GM04504 (cell line): ENCODE results near the gene SLC38A2.
"Not testable (repeated sequence)": the region's sequence is repeated elsewhere in the genome, so short reads cannot be mapped to it uniquely, and the experiment has no call there.

Source experiments
- DNase-seq: peaks from one replicate; pipeline ENCODE4 v3.0.0-alpha.2; 2012; ENCODE audit warnings: low read depth

Gene SLC38A2

DNA sequence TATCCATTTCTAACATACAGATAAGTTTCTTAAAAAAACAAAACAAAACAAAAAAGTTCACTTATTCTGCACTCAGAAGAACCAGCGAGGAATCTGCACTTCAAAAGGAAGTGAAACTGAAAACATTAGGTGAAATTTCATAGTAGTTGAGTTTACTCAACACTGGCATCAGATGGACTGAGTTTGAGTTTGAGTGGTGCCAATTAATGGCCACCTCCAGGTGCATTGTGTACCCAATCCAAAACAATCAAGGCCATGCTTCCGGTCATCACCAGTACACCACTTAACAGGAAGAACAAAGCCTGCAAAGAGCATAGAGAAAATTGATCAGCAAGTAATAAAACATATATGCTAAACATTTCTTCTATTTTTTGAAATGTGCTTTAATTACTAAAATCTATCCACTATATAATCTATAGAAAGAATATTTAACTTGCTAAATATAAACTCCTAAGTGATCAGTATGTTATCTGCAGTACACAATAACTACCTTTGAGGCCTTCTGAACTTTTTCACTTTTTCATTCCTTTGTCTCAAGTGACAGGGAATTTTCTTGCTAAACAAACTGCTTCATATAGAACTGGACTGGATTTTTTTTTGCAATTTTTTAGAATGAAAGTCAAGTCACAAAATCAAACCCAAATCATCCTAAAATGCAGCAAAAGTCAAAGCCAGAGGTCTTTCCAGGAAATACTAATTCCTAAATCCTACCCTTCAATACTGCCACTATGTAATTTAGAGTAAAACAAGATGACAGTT lies 11.5 kb downstream of the SLC38A2 start:
- DNase-seq, result no peak

DNA sequence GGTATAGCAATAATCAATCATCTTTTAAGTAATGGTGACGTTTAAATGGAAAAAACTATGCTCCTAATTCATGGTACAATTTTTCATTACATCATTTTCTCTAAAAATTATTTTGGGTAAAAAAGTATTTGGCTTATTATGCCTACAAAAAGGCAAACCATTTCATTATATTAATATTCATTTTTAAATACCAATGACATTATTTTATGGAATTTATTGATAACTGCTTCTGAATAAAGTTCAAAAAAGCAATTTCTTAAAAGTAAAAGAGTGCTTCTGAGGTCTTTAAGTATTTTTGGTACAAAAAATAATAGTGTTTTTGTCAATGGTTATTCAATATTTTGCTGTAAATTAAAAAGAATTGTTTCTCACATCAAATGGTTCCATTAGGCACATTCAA lies 12.2 kb downstream of the SLC38A2 start:
- no peak for DNase-seq

GRCh38 chr12:46359667-46360280 lies 12.8 kb downstream of the SLC38A2 start:
- DNase-seq, result no peak

DNA sequence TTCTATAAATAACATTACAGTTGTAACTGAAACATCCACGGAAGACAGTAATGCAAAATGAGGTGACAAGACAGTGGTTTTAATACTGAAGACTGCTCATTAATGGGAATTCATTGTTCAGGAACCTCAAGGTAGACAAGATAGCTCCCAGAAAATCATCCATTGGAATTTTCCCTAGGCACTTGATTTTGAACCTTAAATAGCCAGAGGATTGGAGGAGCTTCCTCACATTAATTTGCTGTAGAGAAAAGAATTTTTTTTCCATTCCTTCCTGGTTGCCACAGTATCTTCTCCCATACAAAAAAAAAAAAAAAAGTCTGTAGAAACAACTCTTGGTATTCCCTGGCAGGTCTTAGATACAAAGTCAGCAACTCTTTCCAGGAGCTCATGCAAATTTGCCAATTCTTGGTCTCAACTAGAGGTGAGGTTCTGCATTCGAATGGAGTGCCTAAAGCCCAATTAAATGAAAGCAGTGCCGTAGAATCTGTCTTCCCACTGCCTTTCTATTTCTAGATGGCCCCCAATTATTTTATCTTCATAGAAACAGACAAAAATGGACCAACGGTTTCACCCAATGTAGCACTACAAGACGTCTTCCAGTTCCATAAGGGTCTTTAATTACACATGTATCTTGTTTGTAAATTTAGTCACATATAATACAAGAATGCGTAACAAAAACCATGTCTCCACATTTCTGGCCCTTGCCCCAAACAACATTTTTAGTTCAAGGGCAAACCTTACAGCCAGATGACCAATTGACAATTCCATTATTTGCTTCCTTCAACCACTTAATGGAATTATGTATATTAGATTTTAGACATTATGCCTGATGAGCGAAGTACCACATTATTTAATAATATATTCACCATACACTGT lies 13.5 kb downstream of the SLC38A2 start:
- DNase-seq, result no peak

DNA sequence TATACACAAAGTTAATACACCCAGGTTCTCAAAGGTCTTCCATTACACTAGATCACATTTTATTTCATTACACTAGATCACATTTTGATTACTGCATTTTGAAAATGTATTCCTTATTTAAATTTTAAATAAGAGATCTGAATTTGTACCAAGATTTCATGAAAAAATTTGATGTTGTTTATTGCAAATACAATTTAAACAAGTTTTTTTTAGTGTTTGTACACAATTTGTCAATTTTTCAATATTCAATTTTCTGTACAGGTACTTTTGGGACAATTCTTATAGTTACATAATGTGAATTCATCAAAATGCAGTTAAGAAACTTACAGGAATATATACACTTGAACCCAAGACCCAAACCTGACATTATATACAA lies 14.3 kb downstream of the SLC38A2 start:
- no peak for DNase-seq

GRCh38 chr12:46357438-46358324 lies 14.9 kb downstream of the SLC38A2 start:
- peak; percentile 73 for DNase-seq

DNA sequence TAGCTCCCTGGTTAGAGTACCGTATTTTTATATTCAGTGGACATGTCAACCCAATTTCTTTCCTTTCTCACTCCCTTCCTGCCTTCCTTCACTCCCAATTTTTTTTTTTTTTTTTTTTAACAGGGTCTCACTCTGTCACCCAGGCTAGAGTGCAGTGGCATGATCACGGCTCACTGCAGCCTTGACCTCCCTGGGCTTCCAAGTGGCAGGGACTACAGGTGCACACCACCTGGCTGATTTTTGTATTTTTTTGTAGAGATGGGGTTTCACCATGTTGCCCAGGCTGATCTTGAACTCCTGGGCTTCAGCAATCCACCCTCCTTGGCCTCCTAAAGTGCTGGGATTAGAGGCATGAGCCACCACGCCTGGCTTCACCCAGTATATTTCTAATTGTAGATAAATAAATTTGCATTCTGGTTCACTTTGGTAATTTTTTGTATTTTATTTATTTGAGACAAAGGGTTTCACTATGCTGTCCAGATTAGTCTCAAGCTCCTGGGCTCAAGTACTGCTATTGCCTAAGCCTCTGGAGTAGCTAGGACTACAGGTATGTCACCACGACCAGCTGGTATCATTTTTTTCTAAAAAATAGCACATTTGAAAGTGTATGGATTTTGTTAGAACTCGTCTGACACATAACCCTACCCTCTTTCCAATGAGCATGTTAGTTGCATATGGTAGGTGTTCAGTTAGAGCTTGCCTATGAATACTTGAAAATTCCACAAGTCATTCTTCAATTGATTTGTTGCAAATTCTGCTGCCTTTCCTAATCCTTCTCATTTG lies 15.7 kb downstream of the SLC38A2 start:
- DNase-seq, result no peak

GRCh38 chr12:46354802-46355199 lies 17.8 kb downstream of the SLC38A2 start:
- DNase-seq, result no peak

GRCh38 chr12:46354111-46354801 lies 18.3 kb downstream of the SLC38A2 start:
- DNase-seq, result no peak

DNA sequence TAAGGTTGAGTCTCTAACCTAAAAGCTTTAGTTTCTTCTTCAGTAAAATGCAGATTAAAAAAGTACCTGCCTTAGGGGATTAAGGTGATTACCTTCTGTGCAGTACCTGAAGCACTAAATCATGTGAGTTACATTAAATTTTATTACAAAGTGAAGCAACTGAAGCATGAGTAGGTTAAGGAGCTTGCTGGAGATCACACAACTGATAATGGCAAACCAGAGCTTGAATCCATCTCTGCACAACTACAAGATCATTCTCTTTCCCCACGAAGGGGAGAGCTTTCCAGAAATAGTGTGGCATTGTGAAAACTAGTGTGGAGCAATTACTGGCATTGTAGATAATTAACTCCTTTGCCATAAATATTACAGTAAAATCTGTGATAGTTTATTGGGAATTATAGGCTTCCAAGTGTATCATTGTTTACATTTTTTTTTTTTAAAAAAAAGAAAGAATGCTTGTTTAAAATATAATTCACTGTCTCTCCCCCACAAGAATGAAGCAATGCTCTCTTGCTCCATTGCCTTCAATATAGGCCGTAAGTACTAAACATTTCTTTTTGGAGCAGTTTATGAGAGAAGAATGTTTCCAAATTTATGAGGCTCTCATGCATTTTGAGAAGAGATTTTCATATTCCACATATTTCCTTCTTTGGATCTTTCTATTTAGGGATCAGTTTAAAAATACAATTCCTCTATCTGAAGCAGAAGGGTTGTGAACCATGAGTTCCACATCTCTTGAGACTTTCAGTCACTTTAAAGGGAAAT lies 20.5 kb downstream of the SLC38A2 start:
- DNase-seq, result no peak

DNA sequence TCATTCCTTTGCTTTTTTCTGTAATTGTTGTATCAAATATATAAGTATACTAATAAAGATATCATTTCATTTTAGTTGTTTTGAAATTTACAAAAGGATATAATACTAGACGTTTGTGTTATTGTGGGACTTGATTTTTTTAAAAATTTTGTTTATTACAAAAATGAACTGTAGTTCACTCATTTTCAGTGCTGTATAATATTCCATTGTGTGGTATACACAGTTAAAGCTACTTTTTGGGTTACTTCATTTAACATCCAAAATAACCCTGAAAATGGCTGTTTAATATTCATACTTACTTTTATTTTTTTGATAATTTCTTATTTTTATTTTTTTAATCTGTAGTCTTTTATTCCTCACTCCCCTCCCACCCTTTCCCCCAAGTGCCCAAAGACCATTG lies 21.4 kb downstream of the SLC38A2 start:
- DNase-seq, result no peak

GRCh38 chr12:46349253-46349652 lies 23.3 kb downstream of the SLC38A2 start:
- no peak for DNase-seq

DNA sequence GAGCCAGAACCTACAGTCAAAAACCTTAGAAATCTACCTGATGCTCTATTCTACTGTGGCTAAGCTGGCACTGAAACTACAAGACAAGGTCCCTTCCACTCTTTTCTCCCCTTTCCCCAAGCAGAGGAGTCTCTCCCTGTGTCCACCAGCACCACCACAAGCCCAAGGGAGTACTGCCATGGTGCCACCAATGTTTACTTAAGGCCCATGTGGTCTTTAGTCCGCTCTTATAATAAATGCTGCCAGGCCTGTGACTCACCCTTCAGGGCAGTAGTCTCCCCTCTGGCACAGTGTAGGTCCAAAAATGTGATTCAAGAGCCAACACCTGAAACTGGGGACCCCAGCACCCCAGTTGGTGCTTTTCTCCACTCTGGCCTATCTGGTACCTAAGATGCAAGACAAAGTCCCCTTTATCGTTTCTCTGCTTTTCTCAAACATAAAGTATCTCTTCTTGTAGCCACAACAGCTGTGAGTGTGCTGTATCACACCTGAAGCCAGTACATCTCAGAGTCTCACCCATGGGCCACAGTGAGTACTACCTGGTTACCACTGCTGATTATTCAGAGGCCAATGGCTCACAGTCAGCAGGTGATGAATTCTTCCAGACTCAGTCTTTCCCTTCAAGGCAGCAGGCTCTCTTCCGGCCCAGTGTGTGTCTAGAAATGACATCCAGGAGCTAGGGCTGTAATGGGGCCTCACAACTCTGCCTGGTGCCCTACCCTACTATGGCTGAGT lies 29.3 kb downstream of the SLC38A2 start:
- no peak for DNase-seq

GRCh38 chr12:46342562-46343033 lies 30.0 kb downstream of the SLC38A2 start:
- no peak for DNase-seq

- DNase-seq, result no peak
Observed at GRCh38 chr12:46339051-46339450, 33.5 kb downstream of the SLC38A2 start.

- peak; percentile 22 for DNase-seq
Observed at GRCh38 chr12:46332260-46332659, 40.3 kb downstream of the SLC38A2 start.

GRCh38 chr12:46325075-46325474 lies 47.5 kb downstream of the SLC38A2 start:
- DNase-seq, result not testable (repeated sequence)

DNA sequence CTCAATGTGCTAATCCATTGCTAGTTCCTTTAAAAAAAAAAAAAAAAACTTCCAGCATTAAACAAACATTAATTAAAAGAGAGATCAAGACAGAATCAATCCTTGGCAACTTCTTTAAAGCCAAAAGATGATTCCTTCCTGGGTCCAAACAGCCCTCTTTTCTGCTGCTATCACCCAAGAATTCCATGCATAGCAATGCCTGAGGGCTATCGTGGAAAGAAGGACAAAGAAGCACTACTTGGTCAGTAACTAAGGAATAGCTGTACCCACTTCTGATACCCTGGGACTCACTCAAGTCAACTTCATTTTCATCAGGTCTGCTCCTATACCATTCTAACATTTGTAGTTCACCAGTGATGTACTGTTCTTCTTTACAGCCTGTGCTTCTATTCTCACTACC lies 51.8 kb downstream of the SLC38A2 start:
- DNase-seq, result no peak

- DNase-seq, result no peak
Observed at GRCh38 chr12:46318037-46318436, 54.5 kb downstream of the SLC38A2 start.
